Measurements from ENCODE around the gene CNGA3.

CNGA3 gene

DNA sequence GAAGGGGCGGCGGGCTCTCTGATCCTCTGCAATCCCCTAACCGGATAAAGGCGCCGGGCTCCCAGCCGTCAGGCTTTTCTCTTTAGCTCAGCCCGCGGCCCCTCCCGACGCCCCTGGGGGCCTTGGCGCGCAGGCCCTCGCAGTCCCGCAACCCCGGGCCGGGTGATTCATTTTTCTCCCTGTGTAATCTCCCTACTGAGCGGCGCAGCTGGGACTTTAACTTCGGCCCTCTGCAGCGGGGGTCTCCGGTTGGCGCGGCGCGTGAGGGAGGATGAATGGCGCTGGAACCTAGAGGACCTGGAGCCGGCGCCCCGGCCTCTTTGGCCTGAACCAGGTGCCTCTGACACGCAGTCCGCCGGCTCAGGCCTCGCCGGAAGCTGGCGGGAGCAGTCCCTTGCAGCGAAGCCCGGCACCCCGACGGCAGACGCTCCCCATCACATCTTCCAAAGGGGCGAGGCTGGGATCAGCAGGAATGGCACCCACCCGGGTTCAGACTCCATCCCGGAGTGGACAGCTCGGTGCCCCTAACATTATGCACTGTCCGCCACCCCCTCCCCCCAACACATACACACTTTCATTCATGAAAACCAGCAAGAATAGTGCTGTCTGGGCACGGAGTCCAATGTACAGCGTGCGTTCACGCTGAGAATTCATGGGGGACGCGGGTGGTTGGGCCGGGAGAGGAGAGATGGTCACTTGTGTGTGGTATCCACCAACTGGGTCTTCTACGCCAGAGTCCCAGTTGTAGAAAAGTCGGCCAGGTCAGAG, 1.2 kb downstream of the CNGA3 start:
- Histone ChIP-seq H3K4me1 (ENCODE audit: control insufficient read depth in 2 of 2, insufficient read depth in 1 of 2, low read depth in 1 of 2, low read length in 2 of 2) (peaks cover 7 to 24% of the 10 kb centered on the region in 2 donors), H2BK5ac (ENCODE audit: low read length) (no peak overlapping the region), H3K27ac (replicated peaks; ENCODE audit: low read length) (no peak overlapping the region), H3K27me3 (ENCODE audit: control insufficient read depth in 3 of 3, insufficient read depth in 3 of 3, low read depth in 1 of 3, low read length in 3 of 3) (peaks cover 12 to 83% (median 40%) of the 10 kb centered on the region in 3 experiments), H2AFZ (ENCODE audit: low read length) (peak overlapping the region; percentile 71), H2BK12ac (ENCODE audit: low read length) (no peak overlapping the region), H4K8ac (ENCODE audit: low read depth, low read length) (no peak overlapping the region), H3K79me1 (ENCODE audit: low read depth, low read length) (no peaks in the 10 kb centered on the region), H3K4ac (ENCODE audit: low read length) (no peak overlapping the region), H2AK5ac (ENCODE audit: low read depth, low read length) (no peak overlapping the region), H2BK120ac (ENCODE audit: low read depth, low read length) (no peak overlapping the region), H3K23ac (ENCODE audit: low read depth, low read length, poor library complexity) (no peak overlapping the region), H3K9me3 (replicated peaks in 1 of 2; ENCODE audit: control insufficient read depth in 2 of 2, insufficient read depth in 1 of 2, low read depth in 1 of 2, low read length in 2 of 2) (peaks cover 0 to 2% of the 10 kb centered on the region in 2 donors), H3K4me3 (ENCODE audit: low read length in 2 of 2) (no peak overlapping the region), H3K4me2 (ENCODE audit: insufficient read depth, low read length, poor library complexity, severe bottlenecking) (peak overlapping the region; percentile 66), H3K14ac (ENCODE audit: low read length) (peak overlapping the region; percentile 1), H3K18ac (ENCODE audit: low read length) (no peak overlapping the region), H4K91ac (ENCODE audit: low read depth, low read length, poor library complexity) (no peak overlapping the region), H3K9ac (ENCODE audit: low read depth, low read length, poor library complexity) (no peak overlapping the region), H3K36me3 (replicated peaks in 1 of 2; ENCODE audit: control insufficient read depth in 2 of 2, insufficient read depth in 2 of 2, low read length in 2 of 2) (no peaks in the 10 kb centered on the region), H2BK15ac (ENCODE audit: low read length) (no peak overlapping the region)
- DNase-seq (ENCODE audit: low spot score) = peak; percentile 29
- WGBS, 2 donors (ENCODE audit: extremely low coverage in 2 of 2, insufficient read length in 2 of 2, insufficient replicate concordance in 1 of 2) = no CpG with 5 or more reads among the region's 54 CpGs

DNA sequence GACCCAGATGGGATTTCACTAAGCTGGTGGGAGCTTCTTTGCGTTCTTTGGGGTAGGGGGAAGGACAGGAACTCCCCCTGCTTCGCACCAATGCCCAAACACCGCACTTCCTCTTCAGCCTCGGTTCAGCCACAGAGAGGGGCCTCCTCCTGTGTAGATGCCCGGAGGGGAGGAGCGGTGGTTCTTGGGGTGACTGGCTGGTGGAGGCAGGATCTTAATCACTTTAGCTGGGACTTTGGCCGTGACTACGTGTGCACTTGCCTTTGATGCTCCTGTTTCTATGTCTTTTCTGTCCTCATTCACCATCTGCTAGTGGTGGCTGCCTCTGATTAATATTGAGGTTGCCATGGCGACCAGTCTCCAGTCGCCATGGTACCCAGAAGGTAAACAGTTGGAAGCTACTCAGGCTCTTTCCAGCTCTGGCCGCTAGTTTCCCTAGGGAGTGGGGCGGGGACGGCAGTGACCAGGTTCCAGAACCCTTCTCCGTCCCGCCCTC, 1.9 kb downstream of the CNGA3 start:
- WGBS, 2 donors (ENCODE audit: extremely low coverage in 2 of 2, insufficient read length in 2 of 2, insufficient replicate concordance in 1 of 2) = no CpG with 5 or more reads among the region's 15 CpGs

DNA sequence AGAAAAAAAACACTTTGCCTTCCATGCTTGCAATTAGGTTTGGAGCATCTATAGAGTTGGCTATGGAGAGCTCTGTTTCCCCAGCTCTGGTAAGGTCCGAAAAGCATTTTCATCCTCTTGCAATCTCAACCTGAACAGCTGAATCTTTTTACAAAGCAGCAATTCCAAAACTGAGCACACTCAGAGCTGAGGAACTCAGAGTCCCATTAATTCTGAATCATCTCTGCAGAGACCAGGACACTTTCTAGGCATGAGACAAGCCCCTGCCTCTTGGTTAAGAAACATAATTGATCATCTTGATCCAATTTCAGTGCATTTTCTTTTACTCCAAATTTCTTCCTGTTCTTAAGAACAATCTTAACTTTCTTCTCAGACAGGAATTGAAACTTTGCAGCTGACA, 4.2 kb downstream of the CNGA3 start:
- Histone ChIP-seq H2BK120ac (ENCODE audit: low read depth, low read length) (no peak overlapping the region), H3K4me2 (ENCODE audit: insufficient read depth, low read length, poor library complexity, severe bottlenecking) (no peak overlapping the region), H2BK5ac (ENCODE audit: low read length) (no peak overlapping the region), H2AFZ (ENCODE audit: low read length) (no peak overlapping the region), H3K4me1 (ENCODE audit: control insufficient read depth in 2 of 2, insufficient read depth in 1 of 2, low read depth in 1 of 2, low read length in 2 of 2) (peaks cover 7 to 24% of the 10 kb centered on the region in 2 donors), H2BK12ac (ENCODE audit: low read length) (no peak overlapping the region), H4K91ac (ENCODE audit: low read depth, low read length, poor library complexity) (no peak overlapping the region), H3K14ac (ENCODE audit: low read length) (no peak overlapping the region), H4K8ac (ENCODE audit: low read depth, low read length) (no peak overlapping the region), H3K9me3 (replicated peaks in 1 of 2; ENCODE audit: control insufficient read depth in 2 of 2, insufficient read depth in 1 of 2, low read depth in 1 of 2, low read length in 2 of 2) (peaks cover 3 to 10% of the 10 kb centered on the region in 2 donors), H3K36me3 (replicated peaks in 1 of 2; ENCODE audit: control insufficient read depth in 2 of 2, insufficient read depth in 2 of 2, low read length in 2 of 2) (no peaks in the 10 kb centered on the region), H3K4ac (ENCODE audit: low read length) (no peak overlapping the region), H3K23ac (ENCODE audit: low read depth, low read length, poor library complexity) (no peak overlapping the region), H3K9ac (ENCODE audit: low read depth, low read length, poor library complexity) (no peak overlapping the region), H3K4me3 (ENCODE audit: low read length in 2 of 2) (no peak overlapping the region), H3K27me3 (ENCODE audit: control insufficient read depth in 3 of 3, insufficient read depth in 3 of 3, low read depth in 1 of 3, low read length in 3 of 3) (peaks cover 12 to 54% (median 32%) of the 10 kb centered on the region in 3 experiments), H3K18ac (ENCODE audit: low read length) (no peak overlapping the region), H3K27ac (replicated peaks; ENCODE audit: low read length) (no peak overlapping the region), H3K79me1 (ENCODE audit: low read depth, low read length) (no peaks in the 10 kb centered on the region), H2BK15ac (ENCODE audit: low read length) (no peak overlapping the region), H2AK5ac (ENCODE audit: low read depth, low read length) (no peak overlapping the region)
- no peak for DNase-seq (ENCODE audit: low spot score)
- WGBS, 2 donors (ENCODE audit: extremely low coverage in 2 of 2, insufficient read length in 2 of 2, insufficient replicate concordance in 1 of 2) = no CpG with 5 or more reads among the region's 1 CpG

More for the DNA sequence above, 1.9 kb downstream of the CNGA3 start:
- no peak overlapping the region for H3K4me2 ChIP-seq (ENCODE audit: insufficient read depth, low read length, poor library complexity, severe bottlenecking)
- H3K18ac ChIP-seq (ENCODE audit: low read length) = no peak overlapping the region
- H3K79me1 ChIP-seq (ENCODE audit: low read depth, low read length) = no peaks in the 10 kb centered on the region
- H2AK5ac ChIP-seq (ENCODE audit: low read depth, low read length) = no peak overlapping the region
- H3K14ac ChIP-seq (ENCODE audit: low read length) = no peak overlapping the region
- no peak overlapping the region for H4K8ac ChIP-seq (ENCODE audit: low read depth, low read length)
- H3K4me1 ChIP-seq (ENCODE audit: control insufficient read depth in 2 of 2, insufficient read depth in 1 of 2, low read depth in 1 of 2, low read length in 2 of 2) = peaks cover 7 to 24% of the 10 kb centered on the region in 2 donors
- H2AFZ ChIP-seq (ENCODE audit: low read length) = peak overlapping the region; percentile 8
- H3K4ac ChIP-seq (ENCODE audit: low read length) = no peak overlapping the region
- no peak overlapping the region for H3K4me3 ChIP-seq (ENCODE audit: low read length in 2 of 2)
- no peak overlapping the region for H2BK120ac ChIP-seq (ENCODE audit: low read depth, low read length)
- no peak overlapping the region for H3K23ac ChIP-seq (ENCODE audit: low read depth, low read length, poor library complexity)
- DNase-seq (ENCODE audit: low spot score) = peak; percentile 30
- H3K36me3 ChIP-seq (replicated peaks in 1 of 2; ENCODE audit: control insufficient read depth in 2 of 2, insufficient read depth in 2 of 2, low read length in 2 of 2) = no peaks in the 10 kb centered on the region
- H3K27me3 ChIP-seq (ENCODE audit: control insufficient read depth in 3 of 3, insufficient read depth in 3 of 3, low read depth in 1 of 3, low read length in 3 of 3) = peaks cover 12 to 77% (median 40%) of the 10 kb centered on the region in 3 experiments
- H2BK12ac ChIP-seq (ENCODE audit: low read length) = no peak overlapping the region
- no peak overlapping the region for H4K91ac ChIP-seq (ENCODE audit: low read depth, low read length, poor library complexity)
- H3K27ac ChIP-seq (replicated peaks; ENCODE audit: low read length) = no peak overlapping the region
- no peak overlapping the region for H2BK15ac ChIP-seq (ENCODE audit: low read length)
- no peak overlapping the region for H2BK5ac ChIP-seq (ENCODE audit: low read length)
- no peak overlapping the region for H3K9ac ChIP-seq (ENCODE audit: low read depth, low read length, poor library complexity)
- peaks cover 0 to 2% of the 10 kb centered on the region in 2 donors for H3K9me3 ChIP-seq (replicated peaks in 1 of 2; ENCODE audit: control insufficient read depth in 2 of 2, insufficient read depth in 1 of 2, low read depth in 1 of 2, low read length in 2 of 2)

DNA sequence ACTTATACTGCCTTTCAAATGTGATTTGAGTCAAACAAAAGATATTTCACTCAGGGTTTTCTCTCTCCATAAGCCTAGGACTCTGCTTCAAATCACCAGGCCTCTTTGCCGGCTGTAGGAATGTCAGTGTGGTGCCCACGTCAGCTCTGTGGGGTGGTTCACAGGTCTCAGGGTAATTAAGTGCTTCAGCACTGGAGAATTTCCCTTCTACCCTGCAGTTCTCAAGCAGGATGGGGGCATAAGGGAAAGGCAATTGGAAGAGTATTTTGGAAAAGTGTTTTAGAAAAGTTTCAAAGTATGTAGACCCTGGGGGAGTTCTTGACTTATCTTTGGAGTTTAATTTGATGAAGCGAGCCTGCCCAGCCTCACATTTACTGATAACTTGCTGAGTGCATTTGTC, 9.6 kb downstream of the CNGA3 start:
- Histone ChIP-seq H2BK15ac (ENCODE audit: low read length) (no peak overlapping the region), H3K23ac (ENCODE audit: low read depth, low read length, poor library complexity) (no peak overlapping the region), H3K4me1 (ENCODE audit: control insufficient read depth in 2 of 2, insufficient read depth in 1 of 2, low read depth in 1 of 2, low read length in 2 of 2) (no peaks in the 10 kb centered on the region), H3K79me1 (ENCODE audit: low read depth, low read length) (no peaks in the 10 kb centered on the region), H3K27ac (replicated peaks; ENCODE audit: low read length) (no peak overlapping the region), H3K9me3 (replicated peaks in 1 of 2; ENCODE audit: control insufficient read depth in 2 of 2, insufficient read depth in 1 of 2, low read depth in 1 of 2, low read length in 2 of 2) (peaks cover 3 to 9% of the 10 kb centered on the region in 2 donors), H3K36me3 (replicated peaks in 1 of 2; ENCODE audit: control insufficient read depth in 2 of 2, insufficient read depth in 2 of 2, low read length in 2 of 2) (no peaks in the 10 kb centered on the region), H4K91ac (ENCODE audit: low read depth, low read length, poor library complexity) (no peak overlapping the region), H3K4me2 (ENCODE audit: insufficient read depth, low read length, poor library complexity, severe bottlenecking) (no peak overlapping the region), H3K9ac (ENCODE audit: low read depth, low read length, poor library complexity) (no peak overlapping the region), H2BK120ac (ENCODE audit: low read depth, low read length) (no peak overlapping the region), H3K18ac (ENCODE audit: low read length) (no peak overlapping the region), H3K14ac (ENCODE audit: low read length) (no peak overlapping the region), H2BK12ac (ENCODE audit: low read length) (no peak overlapping the region), H3K4me3 (ENCODE audit: low read length in 2 of 2) (no peak overlapping the region), H2AK5ac (ENCODE audit: low read depth, low read length) (no peak overlapping the region), H4K8ac (ENCODE audit: low read depth, low read length) (no peak overlapping the region), H3K27me3 (ENCODE audit: control insufficient read depth in 3 of 3, insufficient read depth in 3 of 3, low read depth in 1 of 3, low read length in 3 of 3) (peaks cover 0 to 3% (median 0%) of the 10 kb centered on the region in 3 experiments), H3K4ac (ENCODE audit: low read length) (no peak overlapping the region), H2AFZ (ENCODE audit: low read length) (no peak overlapping the region), H2BK5ac (ENCODE audit: low read length) (no peak overlapping the region)
- no peak for DNase-seq (ENCODE audit: low spot score)
- WGBS, 2 donors (ENCODE audit: extremely low coverage in 2 of 2, insufficient read length in 2 of 2, insufficient replicate concordance in 1 of 2) = no CpG with 5 or more reads among the region's 3 CpGs

Data from neuronal stem cell (in vitro differentiated cells).